NCI-H2029 (cell line): ENCODE results near the gene HARS2.
"Not testable (repeated sequence)": the region's sequence is repeated elsewhere in the genome, so short reads cannot be mapped to it uniquely, and the experiment has no call there.

Experiments
- DNase-seq: peaks from one replicate; lab custom pipeline; 2025; lab: John Stamatoyannopoulos, UW

The HARS2 gene

GRCh38 chr5:140690941-140691924 is at the start of gene HARS2, which contains the start of gene HARS1:
TSS of gene HARS2 (plus strand) at chr5:140691455. CDS start at chr5:140691649, 194 bp downstream.
TSS of gene HARS1 (minus strand) at chr5:140691370. CDS start at chr5:140691304, 66 bp downstream.
- DNase-seq = peak; percentile 95

- DNase-seq = no peak
Observed at GRCh38 chr5:140641716-140642115, 49.5 kb upstream of the HARS2 start.

- no peak for DNase-seq
Observed at GRCh38 chr5:140642718-140643117, 48.5 kb upstream of the HARS2 start.

- no peak for DNase-seq
Observed at GRCh38 chr5:140647042-140647419, 44.2 kb upstream of the HARS2 start.

GRCh38 chr5:140658870-140659269 is 32.4 kb upstream of the HARS2 start:
- no peak for DNase-seq

- DNase-seq = not testable (repeated sequence)
Observed at GRCh38 chr5:140660371-140660770, 30.9 kb upstream of the HARS2 start.

GRCh38 chr5:140664030-140664358 is 27.3 kb upstream of the HARS2 start:
- DNase-seq = no peak

- peak; percentile 93 for DNase-seq
Observed at GRCh38 chr5:140664359-140665119, 26.7 kb upstream of the HARS2 start, which contains the start of gene WDR55. TSS of gene WDR55 (plus strand) at chr5:140664904. CDS start at chr5:140664913, 9 bp downstream.

GRCh38 chr5:140671035-140671434 is 20.2 kb upstream of the HARS2 start:
- not testable (repeated sequence) for DNase-seq

GRCh38 chr5:140671472-140672125 is 19.7 kb upstream of the HARS2 start:
- DNase-seq = no peak

GRCh38 chr5:140672455-140673186 is 18.6 kb upstream of the HARS2 start:
- no peak for DNase-seq

- no peak for DNase-seq
Observed at GRCh38 chr5:140673187-140673976, 17.9 kb upstream of the HARS2 start, which contains the start of gene DND1. TSS of gene DND1 (minus strand) at chr5:140673576. CDS start at chr5:140673542, 34 bp downstream.

- no peak for DNase-seq
Observed at GRCh38 chr5:140674211-140674610, 17.0 kb upstream of the HARS2 start.

- DNase-seq = no peak
Observed at GRCh38 chr5:140674629-140675028, 16.6 kb upstream of the HARS2 start.

- DNase-seq = no peak
Observed at GRCh38 chr5:140677947-140678346, 13.3 kb upstream of the HARS2 start.

GRCh38 chr5:140678993-140679392 is 12.3 kb upstream of the HARS2 start:
- no peak for DNase-seq

GRCh38 chr5:140690376-140690932 is 801 bp upstream of the HARS2 start:
- no peak for DNase-seq

- no peak for DNase-seq
Observed at GRCh38 chr5:140694276-140694675, 3.0 kb downstream of the HARS2 start.

- DNase-seq = no peak
Observed at GRCh38 chr5:140696891-140697492, 5.7 kb downstream of the HARS2 start.
